NCI-H2171 (cell line): ENCODE results near the gene ABCA6.
"Not testable (repeated sequence)": the region's sequence is repeated elsewhere in the genome, so short reads cannot be mapped to it uniquely, and the experiment has no call there.

Source experiments
- DNase-seq: peaks from one replicate; lab custom pipeline; 2025; lab: John Stamatoyannopoulos, UW

Gene ABCA6

GRCh38 chr17:69141431-69142174 lies at the start of gene ABCA6:
Gene ABCA6, minus strand, starts transcription at chr17:69141895. Its CDS starts 1,192 bp downstream, at chr17:69140703.
- no peak for DNase-seq

- no peak for DNase-seq
Observed at GRCh38 chr17:69188796-69189195, 47.1 kb upstream of the ABCA6 start.

- no peak for DNase-seq
Observed at GRCh38 chr17:69188064-69188463, 46.4 kb upstream of the ABCA6 start.

GRCh38 chr17:69187294-69187693 lies 45.6 kb upstream of the ABCA6 start:
- no peak for DNase-seq

GRCh38 chr17:69179227-69179952 lies 37.7 kb upstream of the ABCA6 start:
- DNase-seq: no peak

- DNase-seq: no peak
Observed at GRCh38 chr17:69176457-69176795, 34.7 kb upstream of the ABCA6 start.

GRCh38 chr17:69175625-69176456 lies 34.1 kb upstream of the ABCA6 start:
- no peak for DNase-seq

- no peak for DNase-seq
Observed at GRCh38 chr17:69175262-69175624, 33.5 kb upstream of the ABCA6 start.

- no peak for DNase-seq
Observed at GRCh38 chr17:69173118-69173517, 31.4 kb upstream of the ABCA6 start.

GRCh38 chr17:69170377-69170776 lies 28.7 kb upstream of the ABCA6 start:
- no peak for DNase-seq

GRCh38 chr17:69168642-69169041 lies 26.9 kb upstream of the ABCA6 start:
- not testable (repeated sequence) for DNase-seq

- no peak for DNase-seq
Observed at GRCh38 chr17:69166957-69167356, 25.3 kb upstream of the ABCA6 start.

GRCh38 chr17:69164206-69164605 lies 22.5 kb upstream of the ABCA6 start:
- DNase-seq: no peak

GRCh38 chr17:69159418-69159817 lies 17.7 kb upstream of the ABCA6 start:
- DNase-seq: no peak

GRCh38 chr17:69154267-69154666 lies 12.6 kb upstream of the ABCA6 start:
- DNase-seq: no peak

- no peak for DNase-seq
Observed at GRCh38 chr17:69150333-69150732, 8.6 kb upstream of the ABCA6 start.

GRCh38 chr17:69147460-69147859 lies 5.8 kb upstream of the ABCA6 start:
- peak; percentile 49 for DNase-seq

- DNase-seq: no peak
Observed at GRCh38 chr17:69144331-69145255, 2.9 kb upstream of the ABCA6 start.

- DNase-seq: no peak
Observed at GRCh38 chr17:69143683-69144231, 2.1 kb upstream of the ABCA6 start.

GRCh38 chr17:69143151-69143550 lies 1.5 kb upstream of the ABCA6 start:
- no peak for DNase-seq

GRCh38 chr17:69142175-69142802 lies 594 bp upstream of the ABCA6 start:
- no peak for DNase-seq
